ENCODE data around the gene TMEM150C. TPM values are rescaled to one million over a fixed set of nuclear protein-coding genes. Genes with fewer than 3 reads are reported as not detected.

TMEM150C gene
- 1 to 10 TPM in 2 of 4 donors, under 1 TPM in 1, not detected in 1; 0.88 to 1.3 (median 1.1) TPM for total RNA-seq

- peak within 1 kb of the TSS in 2 of 4 donors; percentile 30 to 35 for H3K27ac ChIP-seq
- DNase-seq, result peak in 1 of 3 donors; percentile 54
Measured at GRCh38 chr4:82561786-82562563, at the start of gene TMEM150C. TSS of gene TMEM150C (minus strand) at chr4:82561988. CDS start at chr4:82504657, 57,331 bp downstream.

GRCh38 chr4:82611527-82611926 is 49.7 kb upstream of the TMEM150C start:
- H3K4me1 ChIP-seq, result no peaks in the 10 kb centered on the region
- DNase-seq, result no peak
- TF ChIP-seq CTCF (IDR thresholded peaks at IDR 0.05), result no peak
- TF ChIP-seq POLR2A (IDR thresholded peaks at IDR 0.05), result no peak
- H3K27ac ChIP-seq, result no peak overlapping the region
- H3K27me3 ChIP-seq, result no peaks in the 10 kb centered on the region
- no peaks in the 10 kb centered on the region for H3K9me3 ChIP-seq
- H3K36me3 ChIP-seq, result no peaks in the 10 kb centered on the region
- H3K4me3 ChIP-seq, result no peak overlapping the region

More at GRCh38 chr4:82561786-82562563, at the start of gene TMEM150C:
- H3K9me3 ChIP-seq, result no peaks in the 10 kb centered on the region
- H3K27me3 ChIP-seq, result no peaks in the 10 kb centered on the region
- peaks cover 0 to 4% (median 0%) of the 10 kb centered on the region in 4 donors for H3K4me1 ChIP-seq
- H3K4me3 ChIP-seq, result peak within 1 kb of the TSS; percentile 37 to 84 (median 57)
- H3K36me3 ChIP-seq, result no peaks in the 10 kb centered on the region
- no peak for TF ChIP-seq POLR2A (IDR thresholded peaks at IDR 0.05)
- peak in 1 of 6 experiments; percentile 10 for TF ChIP-seq CTCF (IDR thresholded peaks at IDR 0.05)

- DNase-seq, result no peak
- no peaks in the 10 kb centered on the region for H3K36me3 ChIP-seq
- TF ChIP-seq CTCF (IDR thresholded peaks at IDR 0.05) (no peak), POLR2A (IDR thresholded peaks at IDR 0.05) (no peak)
Measured at GRCh38 chr4:82610041-82610440, 48.3 kb upstream of the TMEM150C start.

GRCh38 chr4:82606622-82607021 is 44.8 kb upstream of the TMEM150C start:
- Histone ChIP-seq H3K27ac (no peak overlapping the region), H3K4me1 (no peaks in the 10 kb centered on the region), H3K9me3 (no peaks in the 10 kb centered on the region), H3K36me3 (no peaks in the 10 kb centered on the region), H3K27me3 (no peaks in the 10 kb centered on the region), H3K4me3 (no peak overlapping the region)
- TF ChIP-seq CTCF (IDR thresholded peaks at IDR 0.05), result no peak
- no peak for DNase-seq

More at GRCh38 chr4:82610041-82610440, 48.3 kb upstream of the TMEM150C start:
- H3K27ac ChIP-seq, result no peak overlapping the region
- no peaks in the 10 kb centered on the region for H3K4me1 ChIP-seq
- H3K9me3 ChIP-seq, result no peaks in the 10 kb centered on the region
- no peaks in the 10 kb centered on the region for H3K27me3 ChIP-seq
- H3K4me3 ChIP-seq, result no peak overlapping the region

GRCh38 chr4:82604522-82604921 is 42.7 kb upstream of the TMEM150C start:
- Histone ChIP-seq H3K36me3 (no peaks in the 10 kb centered on the region), H3K9me3 (no peaks in the 10 kb centered on the region), H3K27ac (no peak overlapping the region), H3K27me3 (no peaks in the 10 kb centered on the region), H3K4me1 (no peaks in the 10 kb centered on the region), H3K4me3 (no peak overlapping the region)
- TF ChIP-seq CTCF (IDR thresholded peaks at IDR 0.05), result no peak
- no peak for TF ChIP-seq POLR2A (IDR thresholded peaks at IDR 0.05)
- DNase-seq, result no peak

All from Peyer's patch (tissue), 4 donors.